NCI-H1417 (cell line): ENCODE measurements around the gene ASB7.
A peak's percentile ranks its signal among the peaks of the same experiment; 100 is the strongest.
"Not testable (repeated sequence)": the region's sequence is repeated elsewhere in the genome, so short reads cannot be mapped to it uniquely, and the experiment has no call there.

Experiments
- DNase-seq, 3 experiments: peaks; one replicate each; lab custom pipeline; 2025; lab: John Stamatoyannopoulos, UW

Gene ASB7

GRCh38 chr15:100602064-100602822 is at the start of gene ASB7, which contains the start of gene LINS1:
ASB7 (plus strand) TSS chr15:100602589; CDS start chr15:100612217, 9,628 bp downstream.
LINS1 (minus strand) TSS chr15:100602184; CDS start chr15:100580842, 21,342 bp downstream.
- DNase-seq: peak; percentile 100

DNA sequence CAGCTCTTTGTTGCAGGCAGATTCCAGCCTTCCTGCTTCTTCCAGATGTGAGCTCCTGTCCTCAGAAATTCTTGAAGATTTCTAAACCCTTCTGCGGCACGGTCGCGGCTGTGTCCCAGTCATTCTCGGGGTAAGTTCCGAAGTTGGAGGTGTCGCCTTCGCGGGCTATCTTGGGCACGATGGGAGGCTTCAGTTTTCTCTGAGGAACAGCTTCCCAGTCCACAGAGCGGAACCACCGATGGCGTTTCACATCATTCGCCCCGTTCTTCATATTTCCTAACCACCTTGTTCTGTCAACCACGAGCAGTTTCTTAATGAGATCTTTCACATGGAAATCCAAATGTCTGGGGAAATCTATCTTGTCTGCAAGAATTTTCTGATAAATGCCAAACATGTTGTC is 48.9 kb upstream of the ASB7 start:
- DNase-seq: no peak

GRCh38 chr15:100558771-100559254 is 43.6 kb upstream of the ASB7 start:
- no peak for DNase-seq

GRCh38 chr15:100559330-100559729 is 43.1 kb upstream of the ASB7 start:
- no peak for DNase-seq

- DNase-seq: no peak
Measured at GRCh38 chr15:100560323-100560722, 42.1 kb upstream of the ASB7 start.

- no peak for DNase-seq
Measured at GRCh38 chr15:100565591-100565990, 36.8 kb upstream of the ASB7 start.

GRCh38 chr15:100566850-100567628 is 35.4 kb upstream of the ASB7 start:
- no peak for DNase-seq

DNA sequence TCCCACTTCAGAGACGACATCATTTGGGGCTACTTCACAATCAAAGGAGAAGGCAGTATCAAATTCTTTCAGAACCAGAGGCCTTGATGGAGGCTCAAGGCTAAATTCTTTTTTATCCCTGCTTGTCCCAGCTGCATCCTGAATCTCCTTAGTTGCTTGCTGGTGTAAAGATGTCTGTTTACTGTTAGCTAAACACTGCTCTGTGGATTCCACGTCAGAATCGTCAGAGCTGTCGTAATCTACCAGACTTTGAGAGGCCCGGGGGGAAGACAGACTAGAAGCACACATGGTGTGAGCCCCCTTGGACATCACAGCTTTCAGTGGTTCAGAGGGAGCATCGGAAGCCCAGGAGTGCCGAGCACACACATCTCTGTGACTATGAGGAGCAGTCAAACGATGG is 33.0 kb upstream of the ASB7 start:
- no peak for DNase-seq

GRCh38 chr15:100570275-100570674 is 32.1 kb upstream of the ASB7 start:
- DNase-seq: no peak

- no peak for DNase-seq
Measured at GRCh38 chr15:100570735-100571313, 31.6 kb upstream of the ASB7 start.

DNA sequence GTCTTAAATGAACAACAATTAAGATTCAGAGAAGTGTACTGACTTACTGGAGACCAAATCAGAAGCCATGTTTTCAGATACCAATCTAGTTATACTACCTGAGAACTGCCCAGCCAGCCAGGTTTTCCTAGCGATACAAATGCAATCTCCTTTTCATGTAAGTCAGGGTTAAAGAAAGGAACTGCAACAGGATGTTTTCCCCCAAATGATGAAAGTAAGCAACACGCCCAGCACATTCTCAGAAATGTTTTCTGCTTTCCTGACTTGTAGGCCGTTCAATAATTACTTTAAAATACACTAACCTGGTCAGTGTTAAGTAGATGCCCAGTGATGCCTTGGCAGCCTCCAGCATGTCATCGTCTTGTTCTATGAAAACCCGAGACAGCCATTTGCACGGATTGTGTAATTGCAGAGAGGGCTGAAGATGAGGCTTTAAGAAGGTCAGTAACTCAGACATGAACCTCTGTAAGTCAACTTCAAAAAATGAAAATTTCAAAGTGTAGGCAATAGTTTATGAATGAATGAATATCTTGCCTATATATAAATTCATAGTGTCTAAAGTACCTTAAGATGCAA is 30.7 kb upstream of the ASB7 start:
- no peak for DNase-seq

DNA sequence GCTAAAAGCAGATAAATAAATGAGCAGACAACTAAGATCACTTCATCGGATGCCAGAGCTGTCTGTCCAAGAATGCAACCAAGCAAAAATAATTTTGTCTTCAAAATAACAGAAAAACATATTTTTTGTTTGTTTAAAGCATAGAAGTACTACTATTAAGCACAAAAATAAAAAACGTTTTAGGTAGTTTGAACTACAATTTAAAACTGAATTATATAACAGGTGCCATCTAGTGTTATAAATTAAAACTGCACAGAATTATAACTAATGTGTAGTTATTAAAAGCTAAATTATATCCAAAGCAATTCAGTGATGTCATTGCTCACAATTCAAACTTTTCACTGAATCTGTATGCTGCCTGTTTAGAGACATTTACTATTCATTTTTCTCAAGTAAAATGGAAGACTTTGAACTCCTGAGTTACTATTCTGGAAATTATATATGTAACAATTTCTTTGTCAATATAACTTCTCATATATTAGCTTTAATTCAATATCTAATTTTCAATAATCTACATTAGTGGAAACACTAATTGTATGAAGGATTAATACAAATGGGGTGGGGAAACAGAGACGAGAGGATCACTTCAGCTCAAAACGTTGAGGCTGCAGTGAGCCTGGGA is 29.9 kb upstream of the ASB7 start:
- peak in 1 of 3 experiments; percentile 39 for DNase-seq

GRCh38 chr15:100573526-100573925 is 28.9 kb upstream of the ASB7 start:
- DNase-seq: no peak

DNA sequence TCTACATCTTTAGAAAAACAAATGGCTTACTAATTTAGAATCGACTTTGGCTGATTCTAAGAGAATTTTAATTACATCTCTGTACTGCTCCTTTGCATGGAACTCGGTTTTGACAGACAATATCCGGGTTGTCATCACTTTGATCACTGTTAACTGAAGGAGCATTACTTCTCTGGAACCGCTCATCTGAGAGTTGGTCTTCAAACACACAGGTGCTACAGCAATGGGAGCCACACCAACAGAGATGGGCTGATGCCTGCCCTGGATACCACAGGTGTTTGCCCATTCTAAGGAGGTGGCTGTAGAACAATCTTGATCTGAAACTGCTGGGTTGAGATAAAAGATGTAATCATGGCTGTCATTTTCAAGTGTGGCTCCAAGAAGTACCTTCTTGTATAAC is 22.0 kb upstream of the ASB7 start:
- no peak for DNase-seq

- DNase-seq: peak in 2 of 3 experiments; percentile 22 to 45
Measured at GRCh38 chr15:100588638-100589242, 13.6 kb upstream of the ASB7 start.

GRCh38 chr15:100591163-100591562 is 11.2 kb upstream of the ASB7 start:
- DNase-seq: not testable (repeated sequence)

DNA sequence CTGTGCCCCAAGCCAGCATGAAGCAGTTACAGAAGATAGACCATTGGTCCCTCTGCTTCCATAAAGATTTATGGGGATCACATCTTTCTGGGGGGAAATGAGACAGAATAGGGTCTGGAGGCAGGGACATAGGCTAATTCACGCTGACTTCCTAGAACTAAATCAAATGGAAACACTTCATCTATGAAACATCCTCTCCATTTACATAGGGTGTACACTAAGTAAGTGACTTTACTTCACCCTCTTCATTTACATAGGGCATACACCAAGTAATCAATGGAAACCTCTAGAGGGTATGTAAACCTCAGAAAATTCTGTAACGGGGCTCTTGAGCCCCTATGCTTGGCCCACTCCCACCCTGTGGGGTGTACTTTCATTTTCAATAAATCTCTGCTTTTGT is 10.6 kb upstream of the ASB7 start:
- DNase-seq: no peak

DNA sequence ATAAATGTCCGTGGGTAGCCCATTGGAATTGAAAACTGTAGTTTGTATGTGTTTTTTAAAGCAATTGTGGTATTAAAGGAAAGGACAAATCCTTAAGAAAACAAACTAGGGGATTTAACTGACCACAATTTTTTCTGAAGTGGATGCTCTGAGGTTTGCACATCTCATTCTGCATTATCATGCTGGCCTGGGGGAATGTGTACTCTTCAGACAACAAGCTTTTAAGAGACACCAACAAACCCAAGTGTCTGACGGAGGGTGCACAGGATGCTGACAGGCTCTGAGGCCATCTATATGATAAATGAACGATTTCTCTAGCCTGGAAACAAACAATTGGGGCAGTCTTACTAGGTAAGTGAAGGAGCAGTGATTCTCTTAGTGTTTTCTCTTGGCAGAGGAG is 9.5 kb upstream of the ASB7 start:
- DNase-seq: no peak

GRCh38 chr15:100593431-100593830 is 9.0 kb upstream of the ASB7 start:
- DNase-seq: no peak

GRCh38 chr15:100595964-100596363 is 6.4 kb upstream of the ASB7 start:
- DNase-seq: no peak

DNA sequence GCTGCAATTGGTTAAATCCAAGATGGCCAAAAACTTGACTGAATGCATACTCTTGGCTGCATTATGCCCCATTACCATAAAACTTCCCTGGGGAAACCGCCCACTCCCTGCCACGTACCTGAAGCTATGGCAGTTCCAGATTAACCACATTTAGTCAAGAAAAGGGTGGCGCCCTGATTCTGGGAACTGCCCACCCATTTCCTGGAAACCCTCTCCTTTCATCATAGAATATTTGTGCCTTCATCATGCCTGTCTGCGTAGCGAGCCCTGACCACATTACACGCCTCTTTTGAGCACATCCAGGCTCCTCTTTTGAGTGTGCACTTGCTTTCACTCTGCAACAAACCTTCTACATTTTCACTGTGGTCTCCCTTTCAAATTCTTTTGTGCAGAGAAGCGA is 5.6 kb upstream of the ASB7 start:
- DNase-seq: no peak
